HG03460 (cell line): ENCODE results near the gene MLH1.

Experiments used
- ATAC-seq: cut with Tn5 transposase; IDR thresholded peaks from one replicate; pipeline ENCODE4 v1.9.1; 2021; ENCODE audit not compliant: unreplicated experiment

The MLH1 gene

DNA sequence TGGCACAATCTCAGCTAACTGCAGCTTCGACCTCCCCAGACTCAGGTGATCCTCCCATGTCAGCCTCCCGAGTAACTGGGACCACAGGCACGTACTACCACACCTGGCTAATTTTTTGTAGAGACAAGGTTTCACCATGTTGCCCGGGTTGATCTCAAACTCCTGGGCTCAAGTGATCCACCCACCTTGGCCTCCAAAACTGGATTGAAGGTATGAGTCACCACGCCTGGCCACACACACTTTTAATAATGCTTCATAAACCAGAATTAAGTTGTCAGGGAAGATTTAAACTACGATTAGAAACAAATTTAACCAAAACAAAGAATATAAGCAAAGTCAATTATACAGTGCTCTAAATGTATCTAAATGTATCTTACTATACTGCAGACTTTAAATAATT is 93.6 kb downstream of the MLH1 start:
- no peak for ATAC-seq

DNA sequence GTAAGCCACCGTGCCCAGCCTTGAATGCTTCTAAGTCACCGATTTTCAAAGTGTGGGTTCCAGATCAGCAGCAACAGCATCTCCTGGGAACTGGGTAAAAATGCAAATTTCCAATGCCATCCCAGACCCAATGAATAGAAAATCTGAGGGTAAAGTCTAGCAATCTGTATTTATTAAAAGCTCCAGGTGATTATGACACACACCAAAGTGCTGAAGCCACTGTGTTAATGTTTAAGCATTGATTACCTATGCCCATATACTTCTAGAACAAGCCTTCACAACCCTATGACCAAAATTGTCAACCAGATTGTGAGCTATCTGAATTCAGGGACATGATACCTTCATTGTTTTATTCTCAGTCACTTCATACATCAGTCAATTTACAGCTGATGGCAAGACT is 94.6 kb downstream of the MLH1 start:
- no peak for ATAC-seq

DNA sequence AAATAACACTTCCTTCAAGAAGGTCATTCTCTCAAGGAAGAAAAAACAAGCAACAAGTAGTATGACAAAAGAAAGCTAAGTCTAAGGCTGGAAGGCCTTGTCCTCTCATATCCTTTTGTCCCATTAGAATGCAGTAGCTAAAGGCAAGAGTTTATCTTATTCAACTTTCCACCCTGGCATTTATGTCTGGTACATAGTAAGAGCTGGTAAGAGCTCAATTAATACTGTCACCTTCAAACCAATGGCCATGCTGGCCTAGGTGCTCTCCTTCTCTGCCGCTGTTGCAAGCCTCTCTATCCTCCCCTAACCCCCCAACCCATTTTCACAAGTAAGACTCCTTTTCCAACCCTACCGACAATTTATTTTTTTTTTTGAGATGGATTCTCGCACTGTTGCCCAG is 99.2 kb downstream of the MLH1 start:
- ATAC-seq = no peak

DNA sequence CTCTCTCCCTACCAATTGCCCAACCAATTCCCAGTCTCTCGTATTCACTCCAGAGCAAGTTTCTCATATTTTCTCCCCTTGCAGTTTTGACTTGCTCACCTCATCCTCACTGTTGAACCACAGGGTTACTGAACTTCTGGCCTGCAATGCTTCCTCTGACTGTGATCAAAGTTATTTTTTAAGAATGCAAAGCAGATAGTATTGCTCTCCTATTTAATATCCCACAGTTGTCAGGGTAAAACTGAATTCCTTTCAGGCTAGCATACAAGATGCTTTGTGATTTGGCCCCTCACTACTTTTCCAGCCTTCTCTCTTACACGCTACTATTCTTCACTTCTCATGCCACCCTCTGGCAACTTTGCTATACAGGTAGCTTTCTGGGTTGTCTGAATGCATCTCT is 100.2 kb downstream of the MLH1 start:
- no peak for ATAC-seq

DNA sequence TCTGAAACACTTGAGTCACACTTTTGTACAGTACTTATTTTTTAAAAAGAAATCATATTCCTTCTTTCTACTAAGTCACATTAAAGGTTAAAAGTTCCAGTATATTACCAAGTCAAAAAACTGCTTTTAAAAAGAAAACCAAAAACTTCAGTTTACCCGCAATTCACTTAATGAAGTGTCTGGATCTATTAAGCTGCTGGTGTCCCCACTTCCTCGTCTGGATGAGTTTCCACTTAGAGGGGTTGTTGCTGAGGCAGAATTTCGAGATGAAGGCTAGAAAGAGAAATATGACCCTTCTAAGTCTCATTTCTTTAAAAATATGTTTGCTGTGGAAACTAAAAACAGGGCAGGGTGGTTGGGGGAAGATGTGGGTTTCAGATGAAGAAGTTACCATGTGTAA is 101.3 kb downstream of the MLH1 start:
- no peak for ATAC-seq

DNA sequence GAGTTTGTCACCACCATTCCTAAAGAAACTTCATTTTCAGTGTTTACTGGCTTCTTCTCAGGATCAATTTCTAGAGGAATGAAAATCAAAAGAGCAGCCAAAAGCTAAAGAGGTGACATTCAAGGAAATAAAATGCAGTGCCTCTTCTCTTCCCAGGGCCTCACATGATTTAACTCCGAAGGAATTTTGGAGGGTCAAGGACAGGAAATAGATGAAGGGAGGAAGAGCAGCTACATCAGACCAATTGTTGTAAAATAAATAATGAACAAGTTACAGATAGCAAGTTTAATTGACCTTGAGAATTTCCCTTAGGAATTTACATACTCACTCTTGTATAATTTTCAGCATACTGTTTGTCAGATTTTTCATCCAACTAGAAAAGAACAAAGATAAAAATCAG is 103.0 kb downstream of the MLH1 start:
- ATAC-seq = no peak

DNA sequence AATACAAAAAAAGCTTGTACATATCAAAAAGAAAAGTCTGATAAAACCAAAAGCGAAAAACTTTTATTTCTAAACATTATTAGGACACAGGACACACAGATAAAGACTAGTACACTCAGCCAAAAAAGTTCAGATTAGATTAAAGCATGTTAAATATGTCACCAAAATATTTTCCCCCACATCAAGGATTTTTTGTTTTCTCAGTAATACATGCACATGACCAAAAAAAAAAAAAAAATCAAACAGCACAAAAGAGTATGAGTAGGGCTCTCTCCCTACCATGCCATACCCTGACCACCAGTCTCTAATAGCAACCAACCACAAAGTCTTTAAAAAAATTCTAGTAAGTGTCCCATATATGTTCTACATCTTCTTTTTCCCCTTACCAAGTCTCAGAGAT is 103.7 kb downstream of the MLH1 start:
- peak; percentile 20 for ATAC-seq

DNA sequence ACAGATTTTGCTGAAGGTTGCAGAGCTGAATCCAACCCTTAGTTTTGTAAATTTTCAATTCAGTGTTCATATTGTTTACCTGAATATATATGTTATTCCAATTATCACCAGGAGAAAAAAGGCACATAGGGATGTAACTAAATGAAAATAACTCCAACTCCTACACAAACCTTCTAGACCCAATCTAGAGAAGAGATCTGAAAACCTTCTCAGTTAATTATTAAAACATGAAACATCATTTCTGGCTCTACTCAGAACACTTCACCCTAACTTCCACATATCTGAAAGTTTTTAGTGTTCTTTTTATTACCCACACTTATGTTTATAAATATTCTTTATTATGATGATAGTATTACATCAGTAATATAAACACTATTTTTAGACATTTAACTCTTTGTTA is 104.5 kb downstream of the MLH1 start:
- ATAC-seq = peak; percentile 59

DNA sequence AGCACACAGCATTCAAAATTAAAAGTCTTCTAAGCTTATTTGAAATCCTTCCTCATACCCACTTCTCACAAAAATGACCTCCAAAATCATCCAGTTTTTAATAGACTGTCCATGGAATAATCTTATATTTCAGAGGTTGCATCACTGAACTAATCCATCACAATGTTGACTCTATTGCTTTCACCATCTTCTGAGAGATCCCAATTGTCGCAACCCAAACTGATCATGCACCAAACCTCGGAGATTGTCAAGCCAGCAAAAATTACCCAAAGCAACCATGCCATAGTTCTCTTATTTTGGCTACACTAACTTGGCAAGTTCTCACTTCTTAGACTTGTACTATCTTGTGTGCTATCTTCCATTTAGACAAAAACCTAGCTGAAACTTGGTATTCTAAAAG is 105.6 kb downstream of the MLH1 start:
- ATAC-seq = no peak

DNA sequence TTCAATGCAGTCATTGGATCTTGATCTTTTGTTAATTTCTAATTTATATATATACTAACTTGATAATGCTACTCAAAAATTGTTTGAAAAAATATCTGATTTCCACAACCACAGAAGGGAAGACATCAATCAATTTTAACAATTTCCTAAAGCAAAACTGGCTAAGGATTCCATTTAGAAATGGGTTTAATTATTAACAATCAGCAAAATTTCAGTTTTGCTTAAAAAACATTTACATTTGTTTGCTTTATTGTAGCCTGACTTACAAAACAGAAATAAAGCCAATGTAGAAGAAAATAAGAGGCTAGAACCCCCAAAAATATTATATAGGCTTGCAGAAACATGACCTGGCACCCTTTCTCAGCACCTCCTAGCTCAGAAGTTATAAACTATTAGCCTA is 106.2 kb downstream of the MLH1 start:
- ATAC-seq = no peak

DNA sequence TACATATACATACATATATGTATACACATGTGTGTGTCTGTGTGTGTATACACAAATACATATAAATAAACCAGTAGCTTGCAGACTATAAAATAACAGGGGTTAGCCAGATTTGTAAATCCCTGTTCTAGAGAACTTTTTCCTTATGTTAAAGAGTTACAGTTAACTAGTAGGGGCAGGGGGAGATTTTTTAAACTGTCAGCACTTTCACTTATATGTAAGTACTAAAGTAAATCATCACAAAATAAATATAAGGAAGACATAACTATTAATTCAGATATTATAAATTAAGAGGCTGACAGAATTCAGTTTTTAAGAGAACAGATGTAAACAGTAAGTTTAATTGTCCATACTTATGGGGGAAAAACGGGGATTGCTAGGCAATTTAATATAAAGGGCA is 107.1 kb downstream of the MLH1 start:
- no peak for ATAC-seq
